Fibroblast of lung (primary cell): ENCODE measurements around the gene SP5.

Source experiments
- CTCF ChIP-seq, 2 donors: IDR thresholded peaks in 1 of 2; conservative IDR thresholded peaks in 1 of 2; 1 replicate in 1 of 2; 2 replicates in 1 of 2; pipeline ENCODE4 v1.5.1; 2011 to 2012; ENCODE audit warnings: low read length in 2 of 2, control low read depth in 1 of 2, inconsistent platforms in 1 of 2, low read depth in 1 of 2, mild to moderate bottlenecking in 1 of 2
- EZH2 ChIP-seq: IDR thresholded peaks from 2 replicates; pipeline ENCODE4 v1.5.1; 2012; ENCODE audit warnings: low read length, control low read depth, mild to moderate bottlenecking; ENCODE audit errors: missing control alignments

GRCh38 chr2:170694316-170694715, 20.8 kb upstream of the SP5 start:
- TF ChIP-seq CTCF (conservative IDR thresholded peaks at IDR 0.05 in 1 of 2, IDR thresholded peaks at IDR 0.05 in 1 of 2; ENCODE audit: low read depth in 1 of 2, low read length in 2 of 2) (no peak), EZH2 (no peak)
